Cerebellar cortex (tissue), 1 donor: ENCODE data around the gene NXPH4.

Experiments used
- DNase-seq: peaks from one replicate; pipeline ENCODE4 v3.0.0-alpha.2; 2015; ENCODE audit warnings: low spot score

The NXPH4 gene

GRCh38 chr12:57219205-57219992 is 2.8 kb downstream of the NXPH4 start:
- DNase-seq, result no peak

GRCh38 chr12:57219993-57220754 is 3.6 kb downstream of the NXPH4 start:
- no peak for DNase-seq

- no peak for DNase-seq
Observed at GRCh38 chr12:57220770-57221168, 4.2 kb downstream of the NXPH4 start.

- no peak for DNase-seq
Observed at GRCh38 chr12:57221169-57221917, 4.7 kb downstream of the NXPH4 start.

- DNase-seq, result no peak
Observed at GRCh38 chr12:57222286-57223190, 5.9 kb downstream of the NXPH4 start.

DNA sequence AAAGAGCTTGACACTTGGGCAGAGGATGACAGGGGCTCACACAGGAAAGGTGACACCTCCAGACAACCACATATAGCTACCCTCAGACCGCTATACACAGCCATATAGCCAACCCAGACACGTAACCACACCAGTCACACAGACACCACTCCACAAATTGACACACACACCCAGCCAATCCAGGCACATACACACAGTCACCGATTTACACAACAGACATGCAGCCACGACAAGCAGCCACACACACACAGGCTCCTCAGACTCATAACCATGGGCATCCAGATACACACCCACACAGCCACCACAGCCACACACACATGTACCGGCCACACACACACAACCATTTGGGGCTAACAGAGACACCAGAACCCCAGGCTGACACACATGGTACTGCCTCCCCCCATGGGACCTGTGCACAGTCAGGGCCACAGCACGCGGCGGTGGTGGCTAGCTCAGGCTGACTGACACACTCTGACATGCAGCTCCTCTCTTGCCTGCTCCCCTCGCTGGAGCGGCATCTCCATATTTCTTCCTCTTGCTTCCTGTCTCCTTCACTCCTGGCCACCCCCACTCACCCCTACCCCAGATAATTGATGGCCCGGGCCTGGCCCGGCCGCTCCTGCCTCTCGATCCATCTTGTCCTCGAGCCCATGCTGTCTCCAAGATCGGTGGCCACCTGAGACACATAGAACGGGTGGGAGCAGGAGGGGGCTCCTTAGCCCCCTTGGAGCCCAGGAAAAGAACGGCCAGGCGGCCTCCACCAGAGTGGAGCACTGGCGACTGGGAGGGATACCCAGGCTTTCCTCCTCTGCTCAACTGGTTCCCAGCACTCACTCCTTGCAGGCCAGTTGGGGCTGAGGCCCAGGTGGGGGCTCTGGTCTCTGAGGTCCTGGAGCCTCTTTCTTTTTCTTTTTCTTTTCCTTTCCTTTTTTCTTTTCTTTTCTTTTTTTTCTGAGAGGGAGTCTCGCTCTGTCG is 6.9 kb downstream of the NXPH4 start:
- no peak for DNase-seq

- DNase-seq, result no peak
Observed at GRCh38 chr12:57224278-57224972, 7.8 kb downstream of the NXPH4 start.

GRCh38 chr12:57224973-57225679 is 8.5 kb downstream of the NXPH4 start:
- no peak for DNase-seq

DNA sequence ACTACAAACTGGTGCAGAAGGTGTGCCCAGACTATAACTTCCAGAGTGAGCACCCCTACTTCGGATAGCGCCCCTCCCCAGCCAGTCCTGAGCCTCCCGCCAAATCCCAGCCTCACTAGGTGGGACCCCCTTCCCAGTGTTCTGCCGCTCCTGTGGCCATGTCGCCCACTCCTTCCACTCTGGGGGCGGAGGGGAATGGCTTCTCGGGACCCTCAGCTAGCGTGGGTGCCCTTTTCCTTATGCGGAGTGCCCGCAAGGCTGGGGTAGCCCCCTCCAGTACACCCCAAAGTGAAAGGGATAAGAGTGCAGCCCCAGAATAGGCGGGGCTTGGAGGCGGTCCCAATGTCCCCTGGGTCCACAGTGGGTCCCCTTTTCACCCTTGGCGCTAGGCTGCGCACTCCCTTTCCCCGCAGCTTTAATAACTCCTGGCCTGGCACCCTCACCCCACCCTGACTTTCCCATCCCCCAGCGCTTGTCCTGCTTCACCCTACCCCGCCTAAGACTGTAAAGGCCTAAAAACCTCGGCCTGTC is 9.2 kb downstream of the NXPH4 start:
- no peak for DNase-seq

DNA sequence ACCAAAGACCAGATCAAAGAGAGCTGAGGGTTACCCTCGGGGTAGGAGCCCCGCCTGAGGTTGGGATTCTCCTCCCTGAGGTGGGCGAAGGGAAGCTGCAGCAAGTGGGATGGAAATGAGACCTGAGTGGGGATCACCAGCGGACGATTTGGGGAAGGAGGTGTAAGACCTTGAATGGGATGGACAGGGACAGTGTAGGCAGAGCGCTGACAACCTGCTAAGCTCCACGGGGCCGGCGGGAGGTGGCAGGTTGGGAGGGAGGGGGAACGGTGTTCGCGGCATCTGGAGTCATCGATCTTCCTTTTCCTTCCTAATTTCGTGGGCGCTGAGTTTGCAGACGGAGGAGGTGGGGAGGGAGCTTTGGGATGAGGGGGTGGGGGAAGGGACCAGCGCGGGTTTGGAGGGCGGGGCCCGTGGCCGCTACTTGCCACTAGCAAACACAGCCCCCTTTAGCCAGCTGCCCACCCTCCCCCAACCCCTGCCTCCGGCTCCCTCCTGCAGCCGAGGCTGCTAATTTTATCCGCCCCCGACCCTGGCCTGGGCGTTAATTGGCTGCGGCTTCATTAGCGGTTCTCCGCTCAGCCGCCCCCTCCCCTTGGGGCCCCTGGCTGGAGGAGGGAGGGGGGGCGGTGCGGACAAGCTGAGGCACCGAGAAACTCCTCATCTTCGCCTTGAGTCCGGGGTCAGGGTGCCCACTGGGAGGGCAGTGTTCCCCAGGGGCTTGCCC is 10.2 kb downstream of the NXPH4 start:
- no peak for DNase-seq

- no peak for DNase-seq
Observed at GRCh38 chr12:57227315-57228115, 10.9 kb downstream of the NXPH4 start.

DNA sequence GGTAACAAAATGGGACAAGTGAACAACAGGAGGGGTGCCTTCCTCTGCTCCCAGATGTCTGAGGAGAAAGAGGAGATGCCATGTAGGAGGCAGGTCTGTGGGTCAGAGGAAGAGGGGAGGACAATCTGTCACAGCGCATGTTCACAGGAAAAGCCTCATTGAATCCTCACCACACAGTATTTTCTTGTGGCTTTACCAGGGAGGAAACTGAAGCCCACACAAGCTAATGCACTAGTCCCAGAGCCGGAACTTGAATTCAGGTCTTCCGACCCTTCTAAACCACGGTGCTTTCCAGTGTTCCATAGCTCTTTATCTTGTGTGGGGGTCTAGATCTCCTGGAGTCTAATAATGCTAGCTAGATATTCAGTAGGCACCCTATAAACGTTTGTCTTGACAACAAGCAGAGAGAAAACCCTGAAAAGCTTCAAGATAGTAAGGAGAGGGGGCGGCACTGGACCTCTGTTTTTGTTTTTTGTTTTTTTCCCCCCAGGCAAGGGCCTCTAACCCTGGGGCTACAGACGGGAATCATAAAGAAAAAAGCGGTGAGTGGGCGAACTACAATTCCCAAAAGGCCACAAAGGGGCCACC is 12.5 kb downstream of the NXPH4 start:
- DNase-seq, result peak; percentile 54

GRCh38 chr12:57229634-57230380 is 13.2 kb downstream of the NXPH4 start, which contains the start of gene SHMT2:
TSS of gene SHMT2 (plus strand) at chr12:57229711. CDS start at chr12:57229779, 68 bp downstream.
- peak; percentile 98 for DNase-seq

DNA sequence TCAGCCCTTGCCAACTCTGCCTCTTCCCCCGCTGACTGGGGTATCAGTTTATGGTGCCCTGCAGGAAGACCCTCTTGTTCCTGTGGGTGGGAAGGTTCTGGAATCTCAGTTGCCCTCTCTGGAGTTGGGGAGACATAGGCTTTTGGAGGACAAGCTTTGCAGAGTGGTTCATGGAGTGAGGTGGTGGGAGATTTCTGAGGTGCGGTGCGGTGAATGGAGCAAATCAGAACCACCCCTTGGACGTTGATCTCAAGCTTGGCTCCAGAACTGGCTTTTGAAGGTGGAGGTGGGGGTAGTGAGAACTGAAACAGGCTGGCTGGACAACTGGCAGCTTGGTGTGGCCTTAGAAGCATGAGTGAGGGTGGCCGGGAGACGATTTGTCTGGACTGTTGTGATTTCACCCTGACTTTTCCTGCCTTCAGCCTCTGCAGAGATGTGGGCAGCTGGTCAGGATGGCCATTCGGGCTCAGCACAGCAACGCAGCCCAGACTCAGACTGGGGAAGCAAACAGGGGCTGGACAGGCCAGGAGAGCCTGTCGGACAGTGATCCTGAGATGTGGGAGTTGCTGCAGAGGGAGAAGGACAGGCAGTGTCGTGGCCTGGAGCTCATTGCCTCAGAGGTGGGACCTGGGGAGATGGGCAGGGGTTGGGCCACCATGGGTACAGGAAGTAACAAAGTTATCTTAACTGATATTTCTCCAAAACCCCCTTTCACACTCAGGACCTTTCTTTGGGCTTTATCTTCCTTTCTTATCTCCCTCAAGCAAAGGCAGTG is 14.0 kb downstream of the NXPH4 start:
- DNase-seq, result no peak
